Measurements from ENCODE around the gene ZCCHC3.

The ZCCHC3 gene

GRCh38 chr20:313948-314347 lies 16.6 kb downstream of the ZCCHC3 start:
- H3K36me3 Mint-ChIP-seq (ENCODE audit: low read depth), result no peaks in the 10 kb centered on the region
- no peaks in the 10 kb centered on the region for H3K9me3 Mint-ChIP-seq
- no peaks in the 10 kb centered on the region for H3K27me3 Mint-ChIP-seq (ENCODE audit: low read depth)
- no peak overlapping the region for H3K4me3 Mint-ChIP-seq
- peaks cover 14% of the 10 kb centered on the region for H3K4me1 Mint-ChIP-seq (ENCODE audit: low read depth)
- H3K27ac Mint-ChIP-seq, result no peak overlapping the region

GRCh38 chr20:316316-317068 lies 19.1 kb downstream of the ZCCHC3 start:
- no peak overlapping the region for H3K4me3 Mint-ChIP-seq
- H3K36me3 Mint-ChIP-seq (ENCODE audit: low read depth), result peaks cover 1% of the 10 kb centered on the region
- H3K27me3 Mint-ChIP-seq (ENCODE audit: low read depth), result peaks cover 6% of the 10 kb centered on the region
- no peak overlapping the region for H3K27ac Mint-ChIP-seq
- peaks cover 3% of the 10 kb centered on the region for H3K4me1 Mint-ChIP-seq (ENCODE audit: low read depth)
- no peaks in the 10 kb centered on the region for H3K9me3 Mint-ChIP-seq

GRCh38 chr20:324177-325044 lies 27.0 kb downstream of the ZCCHC3 start:
- Mint-ChIP-seq H3K4me1 (ENCODE audit: low read depth) (peaks cover 10% of the 10 kb centered on the region), H3K27me3 (ENCODE audit: low read depth) (peaks cover 6% of the 10 kb centered on the region), H3K9me3 (no peaks in the 10 kb centered on the region), H3K4me3 (peak overlapping the region; percentile 86), H3K36me3 (ENCODE audit: low read depth) (peaks cover 1% of the 10 kb centered on the region), H3K27ac (peak overlapping the region; percentile 72)

GRCh38 chr20:325045-325888 lies 27.9 kb downstream of the ZCCHC3 start, which contains the start of gene SOX12:
Gene SOX12, plus strand, starts transcription at chr20:325552. Its CDS starts 373 bp downstream, at chr20:325925.
- Mint-ChIP-seq H3K27me3 (ENCODE audit: low read depth) (peaks cover 5% of the 10 kb centered on the region), H3K27ac (peak within 1 kb of the TSS; percentile 72), H3K4me3 (peak within 1 kb of the TSS; percentile 86), H3K4me1 (ENCODE audit: low read depth) (peaks cover 10% of the 10 kb centered on the region), H3K36me3 (ENCODE audit: low read depth) (peaks cover under 1% of the 10 kb centered on the region), H3K9me3 (no peaks in the 10 kb centered on the region)

GRCh38 chr20:325889-326644 lies 28.7 kb downstream of the ZCCHC3 start:
- Mint-ChIP-seq H3K4me3 (peak overlapping the region; percentile 76), H3K4me1 (ENCODE audit: low read depth) (peaks cover 13% of the 10 kb centered on the region), H3K27ac (no peak overlapping the region), H3K36me3 (ENCODE audit: low read depth) (no peaks in the 10 kb centered on the region), H3K9me3 (no peaks in the 10 kb centered on the region), H3K27me3 (ENCODE audit: low read depth) (no peaks in the 10 kb centered on the region)

GRCh38 chr20:326645-327185 lies 29.3 kb downstream of the ZCCHC3 start:
- Mint-ChIP-seq H3K4me3 (peak overlapping the region; percentile 73), H3K36me3 (ENCODE audit: low read depth) (no peaks in the 10 kb centered on the region), H3K27me3 (ENCODE audit: low read depth) (no peaks in the 10 kb centered on the region), H3K4me1 (ENCODE audit: low read depth) (peaks cover 13% of the 10 kb centered on the region), H3K9me3 (no peaks in the 10 kb centered on the region), H3K27ac (no peak overlapping the region)

- Mint-ChIP-seq H3K4me3 (peak overlapping the region; percentile 73), H3K36me3 (ENCODE audit: low read depth) (no peaks in the 10 kb centered on the region), H3K27me3 (ENCODE audit: low read depth) (no peaks in the 10 kb centered on the region), H3K4me1 (ENCODE audit: low read depth) (peaks cover 13% of the 10 kb centered on the region), H3K27ac (no peak overlapping the region), H3K9me3 (no peaks in the 10 kb centered on the region)
Measured at GRCh38 chr20:327186-328026, 30.0 kb downstream of the ZCCHC3 start.

GRCh38 chr20:328027-328974 lies 30.9 kb downstream of the ZCCHC3 start:
- H3K9me3 Mint-ChIP-seq, result no peaks in the 10 kb centered on the region
- no peaks in the 10 kb centered on the region for H3K27me3 Mint-ChIP-seq (ENCODE audit: low read depth)
- peak overlapping the region; percentile 72 for H3K4me3 Mint-ChIP-seq
- no peaks in the 10 kb centered on the region for H3K36me3 Mint-ChIP-seq (ENCODE audit: low read depth)
- H3K4me1 Mint-ChIP-seq (ENCODE audit: low read depth), result peaks cover 13% of the 10 kb centered on the region
- peak overlapping the region; percentile 22 for H3K27ac Mint-ChIP-seq

- no peaks in the 10 kb centered on the region for H3K9me3 Mint-ChIP-seq
- no peaks in the 10 kb centered on the region for H3K27me3 Mint-ChIP-seq (ENCODE audit: low read depth)
Measured at GRCh38 chr20:328975-329695, 31.8 kb downstream of the ZCCHC3 start.

GRCh38 chr20:329851-330232 lies 32.5 kb downstream of the ZCCHC3 start:
- Mint-ChIP-seq H3K9me3 (no peaks in the 10 kb centered on the region), H3K36me3 (ENCODE audit: low read depth) (no peaks in the 10 kb centered on the region), H3K27ac (no peak overlapping the region), H3K4me3 (no peak overlapping the region), H3K27me3 (ENCODE audit: low read depth) (no peaks in the 10 kb centered on the region), H3K4me1 (ENCODE audit: low read depth) (peaks cover 9% of the 10 kb centered on the region)

More at GRCh38 chr20:328975-329695, 31.8 kb downstream of the ZCCHC3 start:
- H3K4me3 Mint-ChIP-seq, result no peak overlapping the region
- peaks cover 13% of the 10 kb centered on the region for H3K4me1 Mint-ChIP-seq (ENCODE audit: low read depth)
- no peaks in the 10 kb centered on the region for H3K36me3 Mint-ChIP-seq (ENCODE audit: low read depth)
- peak overlapping the region; percentile 12 for H3K27ac Mint-ChIP-seq

- no peaks in the 10 kb centered on the region for H3K36me3 Mint-ChIP-seq (ENCODE audit: low read depth)
- no peak overlapping the region for H3K4me3 Mint-ChIP-seq
- no peak overlapping the region for H3K27ac Mint-ChIP-seq
- no peaks in the 10 kb centered on the region for H3K9me3 Mint-ChIP-seq
- no peaks in the 10 kb centered on the region for H3K27me3 Mint-ChIP-seq (ENCODE audit: low read depth)
- peaks cover 6% of the 10 kb centered on the region for H3K4me1 Mint-ChIP-seq (ENCODE audit: low read depth)
Measured at GRCh38 chr20:330233-331149, 33.1 kb downstream of the ZCCHC3 start.
